NCI-H2227 (cell line): Measurements from ENCODE around the gene HIVEP3.

ENCODE experiments used
- DNase-seq: peaks from one replicate; lab custom pipeline; 2025; ENCODE audit not compliant: unreplicated experiment; lab: John Stamatoyannopoulos, UW

The HIVEP3 gene

DNA sequence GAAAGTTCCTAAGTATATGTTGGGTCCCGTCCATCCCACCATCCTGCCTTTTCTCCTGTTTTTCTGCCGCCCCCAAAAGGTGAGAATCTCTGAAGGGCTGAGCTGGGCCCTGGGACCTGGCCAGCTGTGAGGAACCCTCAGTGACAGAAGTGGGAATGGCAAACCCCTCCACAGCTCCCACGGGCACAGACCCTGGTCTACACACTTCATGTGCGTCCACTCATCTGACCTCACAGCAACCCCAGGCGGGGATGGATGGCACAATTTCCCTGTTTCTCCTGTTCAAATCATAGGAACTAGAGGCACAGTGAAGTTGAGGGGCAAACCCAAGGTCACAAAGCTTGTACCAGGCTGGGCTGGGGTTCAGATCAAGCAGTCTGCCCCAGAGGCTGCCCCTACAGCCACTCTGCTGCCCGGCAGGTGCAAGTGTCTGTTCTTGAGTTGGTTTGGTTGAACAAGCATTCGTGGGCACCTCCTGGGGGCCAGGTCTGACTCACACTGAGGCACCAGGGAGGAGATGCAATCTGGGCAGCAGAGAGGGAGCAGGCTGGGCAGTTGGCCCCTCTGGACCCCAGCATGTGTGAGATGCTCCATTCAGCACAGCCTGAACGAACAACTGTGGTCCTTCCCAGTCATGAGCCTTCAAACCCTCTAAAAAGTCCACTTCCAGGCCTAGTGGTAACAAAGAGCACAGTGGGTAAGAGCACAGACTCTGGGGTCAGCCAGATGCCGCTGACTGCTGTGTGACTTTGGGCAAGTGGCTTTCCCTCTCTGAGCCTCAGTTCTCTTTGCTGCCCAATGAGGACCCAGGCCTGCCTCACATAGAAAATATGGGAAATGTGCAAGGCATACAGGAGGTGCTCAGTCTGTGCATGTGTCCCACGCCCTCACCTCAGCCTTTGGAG, 438.3 kb downstream of the HIVEP3 start:
- no peak for DNase-seq

- DNase-seq, result no peak
Observed at GRCh38 chr1:41479808-41480160, 438.9 kb downstream of the HIVEP3 start.

DNA sequence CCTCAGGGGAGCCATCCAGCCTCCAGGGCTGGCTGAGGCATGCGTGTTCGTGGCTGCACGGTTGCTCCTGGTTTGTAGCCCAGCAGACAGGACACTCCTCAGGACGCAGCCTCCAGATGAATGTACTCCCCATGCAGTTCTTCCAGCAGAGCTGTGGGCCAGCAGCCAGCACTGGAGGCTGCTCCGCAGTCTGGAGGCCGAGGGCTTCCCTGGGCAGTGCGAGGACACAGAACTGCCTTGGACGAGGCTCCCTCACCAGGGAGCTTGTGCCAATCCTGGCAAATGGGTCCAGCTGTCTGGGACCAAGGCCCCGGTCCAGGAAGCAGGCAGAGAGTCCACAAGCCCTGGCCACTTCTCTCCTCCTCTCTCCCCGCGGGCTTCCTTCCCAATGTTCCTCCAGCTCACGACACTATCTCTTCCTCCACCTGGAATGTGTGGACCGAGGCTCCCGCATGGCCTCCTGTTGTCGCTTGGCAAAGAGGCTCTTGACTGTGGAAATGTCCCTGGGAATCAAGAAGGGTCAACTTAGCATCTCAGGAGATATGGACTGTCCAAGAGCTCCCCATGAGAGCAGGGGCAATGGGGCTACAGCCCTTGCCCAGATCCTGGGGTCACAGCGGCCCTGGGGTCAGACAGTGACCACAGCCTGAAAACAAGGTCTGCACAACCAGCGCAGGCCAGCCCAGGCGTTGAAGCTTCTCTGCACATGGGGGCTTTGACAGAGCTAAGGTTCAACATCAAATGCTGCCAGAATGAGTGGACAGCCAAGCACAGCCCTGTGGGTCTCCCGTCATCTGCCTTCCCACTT, 439.5 kb downstream of the HIVEP3 start:
- no peak for DNase-seq

- DNase-seq, result no peak
Observed at GRCh38 chr1:41478118-41478748, 440.5 kb downstream of the HIVEP3 start.

DNA sequence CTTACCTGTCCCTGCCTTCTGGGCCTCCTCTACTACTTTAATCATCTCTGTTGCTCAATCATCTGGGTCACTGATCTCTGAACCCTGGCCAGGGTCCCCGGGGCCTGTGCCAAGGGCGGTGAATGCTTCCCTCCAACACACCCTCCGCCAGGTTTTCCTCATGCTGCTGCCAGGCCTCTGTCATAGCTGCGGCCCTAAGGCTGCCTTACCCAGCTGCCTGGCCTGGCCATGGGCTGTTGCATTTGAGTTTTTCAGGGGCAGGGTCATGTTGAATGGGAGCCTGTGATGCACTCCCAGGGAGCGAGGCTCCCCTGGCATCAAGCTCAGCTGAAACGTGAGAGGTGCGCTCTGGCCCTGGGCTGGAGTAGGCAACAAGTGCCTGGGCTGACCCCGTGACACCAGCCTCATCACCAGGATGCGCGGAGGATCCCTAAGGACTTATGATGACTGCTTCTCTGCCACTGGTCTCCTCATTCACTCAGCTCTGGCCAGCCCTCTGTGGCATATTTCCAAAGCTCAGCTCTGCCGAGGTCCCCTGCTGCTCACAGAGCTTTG, 441.8 kb downstream of the HIVEP3 start:
- no peak for DNase-seq

- no peak for DNase-seq
Observed at GRCh38 chr1:41475859-41476567, 442.7 kb downstream of the HIVEP3 start.

DNA sequence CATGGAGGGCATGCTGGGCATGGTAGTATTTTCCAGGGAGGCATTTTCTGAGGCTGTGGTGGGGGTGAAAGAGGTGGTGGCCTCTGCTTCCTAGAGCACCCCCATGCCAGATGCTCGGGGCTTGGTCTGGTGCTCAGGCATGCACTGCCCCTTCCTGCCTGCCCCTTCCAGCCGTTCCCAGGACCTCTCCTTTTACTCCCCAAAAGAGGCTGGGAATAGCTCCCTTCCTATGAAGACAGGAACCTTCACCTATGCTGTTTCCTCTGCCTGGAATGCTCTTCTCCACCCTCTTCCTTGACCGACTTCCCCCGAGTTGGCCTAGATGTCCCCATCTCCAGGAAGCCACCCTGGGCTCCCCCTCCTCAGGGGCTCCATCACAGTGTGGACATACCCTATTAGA, 443.4 kb downstream of the HIVEP3 start:
- no peak for DNase-seq

GRCh38 chr1:41474490-41475271, 444.0 kb downstream of the HIVEP3 start:
- no peak for DNase-seq

DNA sequence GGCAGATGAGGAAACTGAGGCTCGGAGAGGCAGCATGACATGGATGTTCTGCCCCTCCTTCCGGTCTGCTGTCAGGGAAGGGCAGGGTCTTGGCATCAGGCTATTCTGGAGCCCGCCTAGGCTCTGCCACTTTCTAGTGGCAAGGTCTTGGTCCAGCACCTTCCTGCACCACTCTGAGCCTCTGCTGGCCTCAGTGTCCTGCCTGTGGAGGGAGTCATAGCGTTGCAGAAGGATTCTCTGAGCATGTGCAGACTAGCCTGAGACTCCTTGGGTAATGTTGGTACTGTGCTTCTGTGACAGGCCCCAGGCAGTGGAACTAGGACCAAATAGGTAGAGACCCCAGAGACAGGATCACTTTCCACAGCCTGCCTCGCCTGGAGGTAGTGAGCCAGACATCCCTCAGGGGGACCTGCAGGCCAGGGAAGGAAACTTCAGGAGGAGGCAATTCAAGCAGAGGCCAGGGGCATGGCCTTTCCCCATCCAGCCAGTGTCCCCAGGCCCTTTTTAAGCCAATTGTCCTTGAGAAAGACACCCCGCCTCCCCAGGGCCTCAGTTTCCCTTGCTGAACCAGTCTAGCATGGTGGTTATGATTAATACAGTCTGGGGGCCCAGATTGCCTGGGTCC, 444.9 kb downstream of the HIVEP3 start:
- no peak for DNase-seq

DNA sequence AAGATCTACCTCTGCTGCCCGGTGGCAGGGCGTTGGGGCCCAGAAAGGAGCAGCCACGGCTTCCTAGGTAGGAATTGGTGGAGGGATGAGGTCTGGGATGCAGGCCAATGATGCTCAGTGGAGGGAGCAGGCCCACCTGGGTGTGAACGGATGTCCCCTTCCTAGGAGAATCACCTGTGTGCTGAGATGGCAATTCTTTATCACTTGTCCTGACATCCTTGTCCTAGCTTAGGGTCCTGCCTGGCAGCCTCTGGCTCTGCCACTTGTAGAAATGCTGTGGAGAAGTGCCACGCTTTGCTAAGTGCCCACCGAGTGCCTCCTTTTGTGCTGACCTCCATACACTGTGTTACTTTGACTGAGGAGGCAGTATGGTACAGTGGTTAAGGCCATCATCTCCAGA, 447.1 kb downstream of the HIVEP3 start:
- no peak for DNase-seq

GRCh38 chr1:41469706-41470105, 449.0 kb downstream of the HIVEP3 start:
- no peak for DNase-seq

DNA sequence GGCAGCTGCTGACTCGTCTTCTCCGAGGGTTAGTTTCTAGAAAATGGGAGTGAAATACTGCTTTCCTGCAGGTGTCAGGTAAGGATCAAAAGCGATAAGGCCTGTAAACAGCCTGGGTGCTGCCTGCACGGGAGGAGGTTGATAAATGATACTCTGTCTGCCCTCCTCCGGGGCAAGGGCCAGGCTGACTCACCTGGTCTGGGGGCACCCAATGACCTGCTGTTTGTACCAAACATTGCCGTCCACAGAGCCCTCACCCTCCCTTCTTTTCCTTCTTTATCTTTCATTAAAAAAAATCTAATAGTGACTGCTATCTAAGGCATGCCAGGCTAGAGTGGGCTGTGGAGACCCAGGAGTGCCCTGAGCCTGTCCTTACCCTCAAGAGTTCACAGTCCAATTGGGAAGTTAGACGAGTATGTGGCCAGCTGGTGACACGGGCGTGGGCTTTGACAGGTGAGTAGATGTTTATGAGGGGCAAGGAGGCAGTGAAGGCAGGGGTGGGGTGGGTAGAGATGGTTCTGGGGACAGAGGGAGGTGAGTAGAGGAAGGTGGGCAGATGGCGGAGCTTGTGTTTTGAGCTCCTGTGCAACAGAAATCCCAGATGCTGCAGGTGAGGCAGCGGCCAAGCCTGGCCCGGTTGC, 450.5 kb downstream of the HIVEP3 start:
- no peak for DNase-seq

DNA sequence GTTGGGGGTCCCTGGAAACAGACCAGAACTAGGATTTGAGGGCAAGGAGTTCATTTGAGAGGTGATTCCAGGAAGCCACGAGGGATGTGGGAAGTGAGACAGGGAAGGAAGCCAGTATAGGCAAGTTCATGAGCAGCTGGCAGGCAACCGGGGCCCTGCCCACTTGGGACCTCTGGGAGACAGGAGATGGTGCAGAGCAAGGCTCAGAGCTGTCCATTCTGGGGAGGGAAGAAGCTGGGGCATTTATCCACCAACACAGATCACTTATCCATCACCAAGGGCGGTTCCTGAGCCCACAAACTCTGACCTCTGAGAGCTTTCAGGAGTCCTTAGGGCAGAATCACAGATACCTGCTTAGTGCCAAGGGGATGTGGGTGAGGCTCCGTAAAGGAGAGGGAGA, 451.0 kb downstream of the HIVEP3 start:
- no peak for DNase-seq

DNA sequence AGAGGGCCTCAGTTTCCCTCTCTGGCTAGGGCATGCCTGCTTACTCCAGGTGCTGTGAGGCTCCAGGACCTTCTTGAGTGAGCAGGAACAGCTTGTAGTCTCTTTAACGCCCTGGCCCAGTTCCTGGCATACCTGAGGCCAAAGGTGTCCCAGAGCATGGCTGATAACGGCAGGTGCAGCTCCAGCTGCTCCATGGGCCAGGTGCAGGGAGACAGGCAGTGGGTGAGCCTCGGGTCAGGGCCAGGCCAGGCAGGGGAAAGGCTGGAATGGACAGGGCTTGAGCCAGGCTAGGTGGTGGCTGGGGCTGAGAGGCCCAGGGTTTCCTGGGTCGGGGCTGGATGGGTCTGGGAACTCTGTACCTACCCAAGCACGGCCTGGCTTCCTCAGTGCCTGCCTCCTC, 452.6 kb downstream of the HIVEP3 start:
- DNase-seq, result no peak

- DNase-seq, result no peak
Observed at GRCh38 chr1:41465741-41466140, 453.0 kb downstream of the HIVEP3 start.

GRCh38 chr1:41464885-41465284, 453.8 kb downstream of the HIVEP3 start:
- no peak for DNase-seq

DNA sequence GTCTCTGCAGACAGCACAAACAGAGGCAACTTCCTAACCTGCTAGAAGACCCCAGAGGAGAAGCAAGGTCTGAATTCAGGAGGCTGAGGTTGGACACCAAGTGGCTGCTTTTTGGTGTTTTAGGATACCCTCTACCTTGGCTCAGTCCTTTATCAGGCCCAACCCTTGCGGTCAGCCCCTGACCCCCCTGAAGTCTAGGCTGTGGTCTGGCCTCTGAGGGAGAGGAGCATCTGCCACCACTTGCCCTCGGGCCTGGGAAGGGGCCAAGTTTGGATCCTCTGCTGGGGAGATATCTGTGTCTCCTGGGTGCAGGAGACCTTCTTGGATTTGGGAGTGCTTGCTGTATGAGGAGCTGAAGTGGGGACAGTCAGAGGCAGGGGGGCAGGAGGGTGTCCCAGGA, 455.2 kb downstream of the HIVEP3 start:
- no peak for DNase-seq

DNA sequence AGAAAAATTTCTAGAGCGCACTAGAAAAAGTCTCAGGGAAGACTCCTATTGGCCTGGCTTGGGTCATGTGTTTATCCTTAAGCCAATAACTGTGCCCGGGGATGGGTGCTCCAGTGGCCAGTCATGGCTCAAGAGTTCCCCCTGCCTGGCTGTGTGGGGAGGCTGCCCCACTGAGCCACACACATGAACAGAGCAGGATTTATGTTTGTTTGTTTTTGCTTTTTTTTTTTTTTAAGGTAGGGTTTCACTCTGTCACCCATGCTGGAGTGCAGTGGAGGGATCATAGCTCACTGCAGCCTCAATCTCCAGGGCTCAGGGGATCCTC, 456.1 kb downstream of the HIVEP3 start:
- no peak for DNase-seq
